Psoas muscle (tissue), 8 donors: ENCODE measurements around the gene FILIP1. TPM values are rescaled to one million over a fixed set of nuclear protein-coding genes. Genes with fewer than 3 reads are reported as not detected.

Source experiments
- ATAC-seq, 4 donors: fragments of 200-7000 bp; cut with Tn5 transposase; one replicate each; pipeline ENCODE4 v1.9.1; 2020; ENCODE audit warnings: moderate library complexity in 3 of 4, mild to moderate bottlenecking in 2 of 4
- DNase-seq, 2 donors: peaks; one replicate each; pipeline ENCODE4 v3.0.0-alpha.2; 2020
- H3K27ac ChIP-seq: fragments of 200-600 bp; one replicate; pipeline ENCODE4 v1.8.0; 2022
- H3K27me3 ChIP-seq, 3 donors: fragments of 200-600 bp in 1 of 3; one replicate each; pipeline versions ENCODE4 v1.6.1 to v1.8.0; 2013 to 2022; ENCODE audit warnings: low read length in 2 of 3, mild to moderate bottlenecking in 2 of 3, moderate library complexity in 1 of 3; ENCODE audit not compliant: insufficient read depth in 3 of 3
- H3K36me3 ChIP-seq, 2 donors: fragments of 200-600 bp in 1 of 2; one replicate each; pipeline versions ENCODE4 v1.6.1 to v1.8.0; 2013 to 2022; ENCODE audit warnings: low read depth in 1 of 2, mild to moderate bottlenecking in 1 of 2, moderate library complexity in 1 of 2; ENCODE audit not compliant: insufficient read depth in 1 of 2
- H3K4me1 ChIP-seq: fragments of 200-600 bp; one replicate; pipeline ENCODE4 v1.8.0; 2022
- H3K4me3 ChIP-seq: fragments of 200-600 bp; one replicate; pipeline ENCODE4 v1.8.0; 2022; ENCODE audit warnings: mild to moderate bottlenecking
- H3K9me3 ChIP-seq: fragments of 200-600 bp; one replicate; pipeline ENCODE4 v1.8.0; 2022
- WGBS, 3 donors: extraction: QIAGEN DNeasy Blood & Tissue Kit; methylation state at CpG; one replicate each; pipeline versions ENCODE4 v1.1.6 to v1.1.7; 2013; 5-methylcytosine and 5-hydroxymethylcytosine counted together
- intact Hi-C, 2 donors: fragments of 100-400 bp; cut with DNase I; formaldehyde crosslinking; loops; one replicate each; pipeline versions ENCODE4 v1.11.0 to v1.14.2; 2022
- polyA plus RNA-seq, 3 donors: library from polyadenylated mRNA; stranded (reverse); fragments of 200-250 nt; gene quantifications; one replicate each; pipeline ENCODE4 v1.2.3, GENCODE V29; 2013
- total RNA-seq, 4 donors: library from RNA; stranded (reverse); fragmentation: NEBNext Ultra II Directional in 2 of 4; extraction: Animal tissue kit (Norgen Biotek cat#: 25700) in 2 of 4; gene quantifications; one replicate each; pipeline versions ENCODE4 v1.2.1 to v1.2.4, GENCODE V29; 2021 to 2023
- TF ChIP-seq, protein P1 (sequence below): fragments of 200-600 bp; IDR thresholded peaks from one replicate; pipeline ENCODE4 v1.8.0; 2022; ENCODE audit warnings: antibody characterized with exemption
- donor health status: healthy with polysubstance abuse.
- donor health status: DM: no; HTN: no; CAD: no; lungs with moderate emphysema.
- donor health status: Bipolar disorder and iron deficiency.
- donor health status: healthy.
- donor health status: DM: yes; HTN: yes; CAD: no.
- donor health status: DM: no; HTN: no; CAD: no.
- donor health status: DM: no; HTN: no; CAD: no.
- donor health status: DM: yes; HTN: yes; CAD: no.

FILIP1 gene
- total and polyA plus RNA-seq, 7 donors, result 2.8 to 129 (median 71.5) TPM

DNA sequence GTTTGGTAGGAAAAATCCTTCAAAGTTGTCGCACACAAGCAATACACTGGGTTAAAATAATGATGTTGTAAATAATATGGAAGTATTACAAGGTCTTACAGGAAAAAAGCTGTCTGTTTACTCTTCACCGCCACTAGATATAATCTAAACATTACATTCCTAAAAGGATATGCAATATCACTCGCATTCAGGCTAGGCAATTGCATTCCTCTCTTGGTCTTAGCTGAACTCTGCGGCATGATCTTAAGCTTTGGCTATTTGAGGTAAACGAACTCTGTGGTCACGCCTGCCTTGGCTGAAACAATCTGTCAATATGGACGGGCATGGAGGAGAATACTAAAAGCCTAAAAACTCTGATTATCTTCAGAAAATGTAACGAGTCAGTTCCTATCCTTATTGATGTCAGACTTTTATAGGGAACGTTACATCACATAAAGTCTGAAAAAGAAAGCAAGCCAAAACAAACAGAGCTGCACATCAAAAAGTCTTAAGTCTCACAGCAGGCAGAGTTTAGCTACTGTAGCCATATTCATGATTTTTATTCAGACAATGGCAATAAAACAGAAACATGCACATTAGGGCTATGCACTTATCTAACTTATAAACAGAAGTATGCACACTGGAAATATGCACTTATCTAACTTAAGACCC lies 30.8 kb upstream of the FILIP1 start:
- ATAC-seq (peak in 2 of 4 donors; percentile 49 to 52), DNase-seq (no peak)
- TF ChIP-seq, protein P1, sequence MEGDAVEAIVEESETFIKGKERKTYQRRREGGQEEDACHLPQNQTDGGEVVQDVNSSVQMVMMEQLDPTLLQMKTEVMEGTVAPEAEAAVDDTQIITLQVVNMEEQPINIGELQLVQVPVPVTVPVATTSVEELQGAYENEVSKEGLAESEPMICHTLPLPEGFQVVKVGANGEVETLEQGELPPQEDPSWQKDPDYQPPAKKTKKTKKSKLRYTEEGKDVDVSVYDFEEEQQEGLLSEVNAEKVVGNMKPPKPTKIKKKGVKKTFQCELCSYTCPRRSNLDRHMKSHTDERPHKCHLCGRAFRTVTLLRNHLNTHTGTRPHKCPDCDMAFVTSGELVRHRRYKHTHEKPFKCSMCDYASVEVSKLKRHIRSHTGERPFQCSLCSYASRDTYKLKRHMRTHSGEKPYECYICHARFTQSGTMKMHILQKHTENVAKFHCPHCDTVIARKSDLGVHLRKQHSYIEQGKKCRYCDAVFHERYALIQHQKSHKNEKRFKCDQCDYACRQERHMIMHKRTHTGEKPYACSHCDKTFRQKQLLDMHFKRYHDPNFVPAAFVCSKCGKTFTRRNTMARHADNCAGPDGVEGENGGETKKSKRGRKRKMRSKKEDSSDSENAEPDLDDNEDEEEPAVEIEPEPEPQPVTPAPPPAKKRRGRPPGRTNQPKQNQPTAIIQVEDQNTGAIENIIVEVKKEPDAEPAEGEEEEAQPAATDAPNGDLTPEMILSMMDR, result no peak
- no peaks in the 10 kb centered on the region for H3K27me3 ChIP-seq
- no peaks in the 10 kb centered on the region for H3K4me1 ChIP-seq
- H3K4me3 ChIP-seq, result peak overlapping the region; percentile 47
- intact Hi-C loops, result loop anchor here in 1 of 2 donors (5.0 to 10.0 kb wide), 2 partner anchors 230 to 257 kb away; no protein-coding TSS in a partner anchor
- H3K9me3 ChIP-seq, result no peaks in the 10 kb centered on the region
- H3K27ac ChIP-seq, result no peak overlapping the region
- 13 to 25% (median 14%) methylated on average over 9 of the region's 9 CpGs for WGBS, 3 donors
- H3K36me3 ChIP-seq, result no peaks in the 10 kb centered on the region

DNA sequence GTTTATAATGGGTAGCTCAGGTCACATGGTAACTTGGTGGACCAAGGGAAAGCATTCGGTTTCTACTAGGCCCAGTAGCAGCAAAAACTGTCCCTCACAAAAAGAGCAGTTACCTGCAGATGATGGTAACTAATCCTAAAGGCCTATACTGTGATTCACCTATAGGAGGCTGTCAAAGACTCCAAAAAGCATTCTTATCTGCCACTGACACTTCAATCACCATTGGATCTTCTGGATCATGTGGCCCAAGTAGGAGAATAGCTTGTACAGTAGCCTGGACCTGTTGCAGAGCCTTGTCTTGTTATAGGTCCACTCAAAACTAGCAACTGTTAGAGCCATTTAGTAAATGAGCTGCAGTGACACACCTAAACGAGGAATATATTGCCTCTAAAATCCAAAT lies 23.2 kb upstream of the FILIP1 start:
- Histone ChIP-seq H3K4me1 (no peaks in the 10 kb centered on the region), H3K4me3 (no peak overlapping the region), H3K27me3 (no peaks in the 10 kb centered on the region), H3K36me3 (no peaks in the 10 kb centered on the region), H3K9me3 (no peaks in the 10 kb centered on the region), H3K27ac (no peak overlapping the region)
- 32 to 38% (median 38%) methylated on average over 2 of the region's 2 CpGs for WGBS, 3 donors
- intact Hi-C loops, result no loop called here
- DNase-seq (no peak), ATAC-seq (no peak)
- TF ChIP-seq, protein P1, result no peak

DNA sequence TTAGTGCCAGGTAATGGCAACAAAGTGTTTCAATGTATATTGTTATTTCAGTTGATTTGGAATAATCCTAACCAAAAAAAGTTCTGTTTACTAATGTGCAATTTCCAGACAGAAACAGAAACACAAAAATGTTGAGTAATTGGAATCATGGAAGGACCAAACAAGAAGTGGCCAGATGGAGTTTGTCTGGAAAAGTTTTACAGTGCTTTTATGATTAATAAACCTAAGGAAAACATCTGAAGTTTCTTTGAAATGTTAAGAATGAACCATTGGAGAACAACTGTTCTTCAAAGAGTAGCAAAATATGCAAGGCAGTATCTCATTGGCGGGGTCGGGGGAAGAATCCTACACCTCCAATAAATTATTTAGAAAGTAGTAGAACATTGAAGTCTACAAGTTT lies 19.0 kb upstream of the FILIP1 start:
- H3K4me1 ChIP-seq, result no peaks in the 10 kb centered on the region
- TF ChIP-seq, protein P1, result no peak
- H3K27ac ChIP-seq, result no peak overlapping the region
- no peaks in the 10 kb centered on the region for H3K36me3 ChIP-seq
- ATAC-seq (no peak), DNase-seq (no peak)
- H3K4me3 ChIP-seq, result no peak overlapping the region
- WGBS, 3 donors, result 93 to 96% (median 95%) methylated on average over 2 of the region's 2 CpGs
- no peaks in the 10 kb centered on the region for H3K27me3 ChIP-seq
- intact Hi-C loops, result no loop called here
- no peaks in the 10 kb centered on the region for H3K9me3 ChIP-seq

DNA sequence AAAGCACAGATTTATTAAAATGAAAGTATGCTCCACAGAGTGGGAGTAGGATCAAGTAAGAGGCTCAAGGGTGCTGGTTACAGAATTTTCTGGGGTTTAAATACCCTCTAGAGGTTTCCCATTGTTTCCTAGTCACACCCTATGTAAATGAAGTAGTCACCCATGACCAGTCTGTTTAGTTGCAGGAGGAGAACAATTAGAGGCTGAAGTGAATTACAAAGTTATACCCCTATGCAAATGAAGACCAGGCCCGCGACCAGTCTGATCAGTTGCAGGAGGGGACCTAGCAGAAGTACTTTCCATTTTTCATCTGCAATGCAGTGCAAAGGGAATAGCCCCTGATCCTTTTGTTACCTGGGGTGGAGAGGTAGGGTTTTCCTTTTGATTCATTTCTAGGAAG lies 11.8 kb upstream of the FILIP1 start:
- intact Hi-C loops, result loop anchor here (5.0 kb wide), 3 partner anchors 138 to 208 kb away; no protein-coding TSS in a partner anchor
- TF ChIP-seq, protein P1, result no peak
- DNase-seq (no peak), ATAC-seq (no peak)
- WGBS, 3 donors, result 58 to 84% (median 73%) methylated on average over 2 of the region's 2 CpGs
- no peaks in the 10 kb centered on the region for H3K36me3 ChIP-seq
- H3K27me3 ChIP-seq, result no peaks in the 10 kb centered on the region
- no peak overlapping the region for H3K27ac ChIP-seq
- H3K4me3 ChIP-seq, result no peak overlapping the region
- H3K4me1 ChIP-seq, result no peaks in the 10 kb centered on the region
- H3K9me3 ChIP-seq, result peaks cover 4% of the 10 kb centered on the region
